HG03378 (cell line): ENCODE data around the gene ELP4.
"Not testable (repeated sequence)": the region's sequence is repeated elsewhere in the genome, so short reads cannot be mapped to it uniquely, and the experiment has no call there.

Experiments
- ATAC-seq: cut with Tn5 transposase; IDR thresholded peaks from one replicate; pipeline ENCODE4 v1.9.1; 2021; ENCODE audit warnings: mild to moderate bottlenecking, moderate library complexity; ENCODE audit not compliant: unreplicated experiment

Gene ELP4

GRCh38 chr11:31542862-31543261 is 33.3 kb downstream of the ELP4 start:
- ATAC-seq: no peak

- no peak for ATAC-seq
Observed at GRCh38 chr11:31555938-31556337, 46.4 kb downstream of the ELP4 start.

GRCh38 chr11:31558001-31558400 is 48.4 kb downstream of the ELP4 start:
- ATAC-seq: no peak

DNA sequence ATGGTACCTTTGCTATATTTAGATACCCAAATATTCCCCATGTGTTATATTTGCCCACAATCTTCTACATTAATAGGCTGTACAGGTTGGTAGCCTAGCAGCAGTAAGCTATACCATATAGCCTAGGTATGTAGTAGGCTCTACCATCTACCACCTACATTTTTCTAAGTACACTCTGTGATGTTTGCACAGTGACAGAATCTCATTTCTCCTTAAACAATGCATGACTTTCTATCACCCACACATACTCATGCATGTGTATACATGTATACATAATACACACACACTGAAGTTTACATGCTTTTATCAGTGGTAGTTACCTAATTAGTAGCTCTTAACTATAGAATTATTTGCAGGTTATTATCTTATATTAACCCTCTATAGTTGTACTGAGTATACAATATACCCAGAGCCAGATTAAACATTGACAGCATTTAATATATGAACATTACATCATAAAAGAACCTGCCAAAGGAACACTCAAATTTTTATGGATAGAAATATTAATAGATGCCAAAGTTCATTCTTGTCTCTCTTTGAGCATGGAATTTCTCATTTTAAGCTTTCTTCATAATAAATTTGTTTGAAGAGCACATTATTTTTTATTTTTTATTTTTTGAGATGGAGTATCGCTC is 51.4 kb downstream of the ELP4 start:
- ATAC-seq: no peak

DNA sequence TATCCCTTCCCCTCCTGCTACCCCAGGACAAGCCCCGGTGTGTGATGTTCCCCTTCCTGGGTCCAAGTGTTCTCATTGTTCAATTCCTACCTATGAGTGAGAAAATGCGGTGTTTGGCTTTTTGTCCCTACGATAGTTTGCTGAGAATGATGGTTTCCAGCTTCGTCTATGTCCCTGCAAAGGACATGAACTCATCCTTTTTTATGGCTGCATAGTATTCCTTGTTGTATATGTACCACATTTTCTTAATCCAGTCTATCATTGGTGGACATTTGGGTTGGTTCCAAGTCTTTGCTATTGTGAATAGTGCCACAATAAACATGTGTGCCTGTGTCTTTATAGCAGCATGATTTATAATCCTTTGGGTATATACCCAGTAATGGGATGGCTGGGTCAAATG is 55.0 kb downstream of the ELP4 start:
- ATAC-seq: not testable (repeated sequence)

DNA sequence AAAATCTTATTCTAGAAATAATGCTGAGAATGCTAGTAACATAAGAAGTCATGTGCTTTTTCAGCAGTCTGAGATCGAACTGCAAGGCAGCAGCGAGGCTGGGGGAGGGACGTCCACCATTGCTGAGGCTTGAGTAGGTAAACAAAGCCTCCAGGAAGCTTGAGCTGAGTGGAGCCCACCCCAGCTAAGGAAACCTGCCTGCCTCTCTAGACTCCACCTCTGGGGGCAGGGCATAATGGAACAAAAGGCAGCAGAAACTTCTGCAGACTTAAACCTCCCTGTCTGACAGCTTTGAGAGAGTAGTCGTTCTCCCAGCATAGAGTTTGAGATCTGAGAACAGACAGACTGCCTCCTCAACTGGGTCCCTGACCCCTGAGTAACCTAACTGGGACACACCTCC is 64.6 kb downstream of the ELP4 start:
- not testable (repeated sequence) for ATAC-seq

DNA sequence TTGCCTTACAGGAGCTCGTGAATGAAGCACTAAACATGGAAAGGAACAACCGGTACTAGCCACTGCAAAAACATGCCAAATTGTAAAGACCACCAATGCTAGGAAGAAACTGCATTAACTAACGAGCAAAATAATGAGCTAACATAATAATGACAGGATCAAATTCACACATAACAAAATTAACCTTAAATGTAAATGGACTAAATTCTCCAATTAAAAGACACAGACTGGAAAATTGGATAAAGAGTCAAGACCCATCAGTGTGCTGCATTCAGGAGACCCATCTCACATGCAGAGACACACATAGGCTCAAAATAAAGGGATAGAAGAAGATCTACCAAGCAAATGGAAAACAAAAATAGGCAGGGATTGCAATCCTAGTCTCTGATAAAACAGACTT is 66.2 kb downstream of the ELP4 start:
- not testable (repeated sequence) for ATAC-seq

DNA sequence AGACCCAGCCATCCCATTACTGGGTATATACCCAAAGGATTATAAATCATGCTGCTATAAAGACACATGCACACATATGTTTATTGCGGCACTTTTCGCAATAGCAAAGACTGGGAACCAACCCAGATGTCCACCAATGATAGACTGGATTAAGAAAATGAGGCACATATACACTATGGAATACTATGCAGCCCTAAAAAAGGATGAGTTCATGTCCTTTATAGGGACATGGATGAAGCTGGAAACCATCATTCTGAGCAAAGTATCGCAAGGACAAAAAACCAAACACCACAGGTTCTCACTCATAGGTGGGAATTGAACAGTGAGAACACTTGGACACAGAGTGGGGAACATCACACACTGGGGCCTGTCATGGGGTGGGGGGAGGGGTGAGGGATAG is 69.8 kb downstream of the ELP4 start:
- ATAC-seq: not testable (repeated sequence)

GRCh38 chr11:31582697-31583096 is 73.1 kb downstream of the ELP4 start:
- ATAC-seq: no peak

DNA sequence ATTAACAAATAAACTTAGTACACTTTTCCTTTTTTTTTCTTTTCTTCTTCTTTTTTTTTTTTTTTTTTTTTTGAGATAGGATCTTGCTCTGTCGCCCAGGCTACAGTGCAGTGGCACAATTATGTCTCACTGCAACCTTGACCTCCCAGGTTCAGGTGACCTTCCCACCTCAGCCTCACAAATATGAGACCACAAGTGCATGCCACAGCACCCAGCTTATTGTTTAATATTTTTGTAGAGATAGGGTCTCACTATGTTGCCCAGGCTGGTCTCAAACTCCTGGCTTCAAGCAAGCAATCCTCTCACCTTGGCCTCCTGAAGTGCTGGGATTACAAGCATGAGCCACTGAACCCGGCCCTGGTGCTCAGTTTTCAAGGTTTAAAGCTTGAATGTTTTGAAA is 88.9 kb downstream of the ELP4 start:
- no peak for ATAC-seq

GRCh38 chr11:31601635-31602282 is 92.2 kb downstream of the ELP4 start:
- ATAC-seq: no peak

DNA sequence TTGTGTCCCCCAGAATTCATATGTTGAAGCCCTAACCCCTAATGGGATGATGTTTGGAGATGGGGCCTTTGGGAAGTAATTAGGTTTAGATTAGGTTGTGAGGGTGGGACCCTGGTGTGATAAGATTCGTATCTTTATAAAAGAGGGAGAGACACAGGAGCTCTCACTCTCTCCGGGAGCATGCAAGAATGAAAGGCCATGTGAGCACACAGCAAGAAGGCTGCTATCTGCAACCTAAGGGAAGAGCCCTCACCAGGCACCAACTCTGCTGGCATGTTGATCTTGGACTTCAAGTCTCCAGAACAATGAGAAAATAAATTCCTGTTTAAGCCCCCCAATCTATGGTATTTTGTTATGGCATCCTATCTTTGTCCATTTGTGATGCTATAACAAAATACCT is 97.3 kb downstream of the ELP4 start:
- ATAC-seq: no peak

- no peak for ATAC-seq
Observed at GRCh38 chr11:31607914-31608313, 98.3 kb downstream of the ELP4 start.

DNA sequence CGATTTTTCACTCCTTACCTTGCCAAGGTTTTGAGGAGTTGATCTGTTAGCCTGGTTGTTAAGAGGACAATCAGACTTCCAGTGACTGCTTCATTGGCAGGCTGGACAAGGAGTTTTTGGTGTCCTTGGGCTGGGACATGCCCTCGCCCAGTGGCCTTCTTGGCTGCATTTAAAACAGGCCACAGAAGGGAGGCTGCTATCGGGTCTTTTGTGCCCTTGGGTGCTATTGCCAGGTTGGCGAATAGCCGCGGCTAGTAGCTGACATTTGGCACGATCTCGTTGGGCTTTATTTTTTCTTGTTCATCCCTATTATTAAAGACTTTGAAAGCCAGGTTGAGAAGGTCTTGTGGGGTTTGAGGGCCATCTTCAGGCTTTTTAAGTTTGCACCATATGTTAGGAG is 99.4 kb downstream of the ELP4 start:
- no peak for ATAC-seq

- no peak for ATAC-seq
Observed at GRCh38 chr11:31610544-31610943, 101.0 kb downstream of the ELP4 start.

DNA sequence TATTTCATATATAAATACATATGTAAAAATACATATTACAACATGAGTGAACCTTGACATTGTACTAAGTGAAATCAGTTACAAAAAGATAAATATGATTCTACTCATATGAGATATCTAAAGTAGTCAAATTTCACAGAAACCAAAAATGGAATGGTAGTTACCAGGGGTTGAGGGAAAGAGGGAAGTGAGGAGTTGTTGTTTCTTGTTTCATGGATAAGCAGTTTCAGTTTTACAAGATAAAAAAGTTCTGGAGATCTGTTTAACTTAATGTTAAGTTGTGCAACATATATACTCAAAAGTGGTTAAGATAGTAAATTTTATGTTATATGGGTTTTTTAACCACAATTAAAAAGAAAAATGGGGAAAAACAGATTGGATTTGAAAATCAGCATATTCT is 107.7 kb downstream of the ELP4 start:
- ATAC-seq: no peak

GRCh38 chr11:31619980-31620379 is 110.4 kb downstream of the ELP4 start:
- peak; percentile 87 for ATAC-seq

- ATAC-seq: no peak
Observed at GRCh38 chr11:31620434-31620833, 110.9 kb downstream of the ELP4 start.

GRCh38 chr11:31625868-31626267 is 116.3 kb downstream of the ELP4 start:
- no peak for ATAC-seq

- ATAC-seq: no peak
Observed at GRCh38 chr11:31628111-31628510, 118.5 kb downstream of the ELP4 start.

DNA sequence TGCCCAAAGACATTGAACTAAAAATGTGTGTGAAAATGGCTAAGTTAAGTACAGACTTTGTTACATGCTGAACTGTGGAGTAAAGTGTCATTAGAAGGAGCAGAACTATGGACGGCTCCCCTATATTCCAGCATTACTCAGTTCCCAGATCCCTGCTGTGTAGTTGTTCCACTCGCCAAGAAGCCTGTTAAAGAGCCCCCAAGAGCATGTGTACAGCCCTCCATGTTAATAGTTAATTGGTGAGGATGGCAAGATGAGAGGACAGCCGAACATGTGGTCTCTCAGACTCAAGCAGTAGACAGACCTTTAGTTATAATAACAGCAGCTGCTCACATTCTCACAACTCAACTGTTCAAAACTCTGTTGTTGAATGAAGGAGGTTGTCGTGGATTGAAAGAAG is 127.4 kb downstream of the ELP4 start:
- no peak for ATAC-seq

DNA sequence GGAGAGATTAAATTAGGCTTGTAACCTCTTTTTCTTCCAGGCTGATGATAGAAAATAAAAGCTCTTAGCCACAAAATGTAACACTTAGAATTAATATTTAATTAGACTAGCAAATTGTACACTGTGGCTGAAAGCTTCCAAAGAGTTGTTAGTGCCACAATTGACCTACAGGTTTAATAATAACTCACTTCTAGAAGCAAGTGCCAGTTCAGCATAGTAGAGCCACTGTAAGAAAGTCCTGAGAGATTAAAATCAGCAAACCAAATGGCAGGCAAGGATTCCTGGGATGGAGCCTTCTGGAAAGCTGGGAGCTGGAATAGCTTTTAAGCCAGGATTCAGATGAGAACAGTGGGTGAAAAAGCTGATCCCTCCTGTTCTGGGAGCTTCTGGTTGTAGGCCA is 131.0 kb downstream of the ELP4 start:
- ATAC-seq: no peak

DNA sequence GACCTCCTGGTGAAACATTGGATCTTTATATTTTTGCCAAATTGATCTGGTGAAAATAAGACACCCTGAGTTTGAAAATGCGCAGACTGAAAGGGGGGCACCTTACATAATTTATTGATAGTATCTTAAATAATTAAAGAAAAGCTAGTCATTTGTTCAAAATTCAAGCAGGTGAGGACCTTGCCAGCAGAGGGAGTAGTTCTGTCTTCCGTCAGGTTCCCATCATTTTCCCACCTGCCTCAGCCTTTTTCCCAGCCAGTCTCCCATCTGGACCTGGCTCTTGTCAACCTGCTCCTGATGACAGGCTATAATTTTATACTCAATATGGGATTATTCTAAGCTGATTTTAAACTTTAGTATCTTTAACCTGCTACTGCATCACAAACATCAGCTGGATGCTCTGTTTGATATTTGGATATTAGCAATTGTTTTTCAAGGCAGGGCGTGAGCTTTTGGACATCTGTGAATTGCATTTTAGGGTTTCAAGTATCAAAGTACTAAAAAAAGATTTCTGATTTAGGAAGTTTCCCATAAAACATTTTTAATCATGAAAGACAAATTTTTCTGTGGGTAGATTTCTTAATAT is 132.0 kb downstream of the ELP4 start:
- ATAC-seq: no peak
